ENCODE measurements around the gene MMP1. TPM values are rescaled to one million over a fixed set of nuclear protein-coding genes. Genes with fewer than 3 reads are reported as not detected.

Gene MMP1
- total RNA-seq, 4 donors from 2014 or later = 0.19 to 0.22 TPM; not detected in 2

DNA sequence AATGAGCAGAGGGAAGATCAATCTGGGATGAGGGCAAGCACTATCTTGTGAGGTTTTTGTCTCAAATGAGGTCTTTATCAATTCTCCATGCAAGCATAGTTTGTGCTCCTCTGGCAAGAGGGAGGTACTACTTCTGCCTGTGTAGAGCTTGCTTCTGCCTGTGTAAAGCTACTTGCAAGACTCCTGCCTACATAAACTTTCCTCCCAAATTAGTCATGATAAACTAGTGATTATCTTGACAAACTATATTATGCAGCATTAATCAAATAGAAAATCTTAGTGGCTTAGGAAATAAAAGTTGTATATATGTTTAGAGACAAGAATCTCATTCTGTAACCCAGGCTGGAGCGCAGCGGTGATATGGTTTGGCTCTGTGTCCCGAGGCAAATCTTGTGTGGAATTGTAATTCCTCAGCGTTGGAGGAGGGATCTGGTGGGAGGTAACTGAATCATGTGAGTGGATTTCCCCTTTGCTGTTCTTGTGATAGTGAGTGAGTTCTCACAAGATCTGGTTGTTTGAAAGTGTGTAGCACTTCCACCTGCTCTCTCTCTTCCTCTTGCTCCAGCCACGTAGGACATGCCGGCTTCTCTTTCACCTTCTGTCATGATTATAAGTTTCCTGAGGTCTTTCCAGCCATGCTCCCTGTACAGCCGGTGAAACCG lies 9.5 kb downstream of the MMP1 start:
- peaks cover 0 to 60% (median 0%) of the 10 kb centered on the region in 4 donors for H3K27me3 ChIP-seq
- H3K27ac ChIP-seq = no peak overlapping the region
- no peak overlapping the region for H3K4me3 ChIP-seq
- no peaks in the 10 kb centered on the region for H3K4me1 ChIP-seq
- 45 to 59% methylated on average over 8 of the region's 8 CpGs for WGBS, 2 donors
- H3K9me3 ChIP-seq = no peaks in the 10 kb centered on the region
- H3K36me3 ChIP-seq = no peaks in the 10 kb centered on the region
- TF ChIP-seq POLR2A (IDR thresholded peaks at IDR 0.05) = no peak
- TF ChIP-seq, protein P1, sequence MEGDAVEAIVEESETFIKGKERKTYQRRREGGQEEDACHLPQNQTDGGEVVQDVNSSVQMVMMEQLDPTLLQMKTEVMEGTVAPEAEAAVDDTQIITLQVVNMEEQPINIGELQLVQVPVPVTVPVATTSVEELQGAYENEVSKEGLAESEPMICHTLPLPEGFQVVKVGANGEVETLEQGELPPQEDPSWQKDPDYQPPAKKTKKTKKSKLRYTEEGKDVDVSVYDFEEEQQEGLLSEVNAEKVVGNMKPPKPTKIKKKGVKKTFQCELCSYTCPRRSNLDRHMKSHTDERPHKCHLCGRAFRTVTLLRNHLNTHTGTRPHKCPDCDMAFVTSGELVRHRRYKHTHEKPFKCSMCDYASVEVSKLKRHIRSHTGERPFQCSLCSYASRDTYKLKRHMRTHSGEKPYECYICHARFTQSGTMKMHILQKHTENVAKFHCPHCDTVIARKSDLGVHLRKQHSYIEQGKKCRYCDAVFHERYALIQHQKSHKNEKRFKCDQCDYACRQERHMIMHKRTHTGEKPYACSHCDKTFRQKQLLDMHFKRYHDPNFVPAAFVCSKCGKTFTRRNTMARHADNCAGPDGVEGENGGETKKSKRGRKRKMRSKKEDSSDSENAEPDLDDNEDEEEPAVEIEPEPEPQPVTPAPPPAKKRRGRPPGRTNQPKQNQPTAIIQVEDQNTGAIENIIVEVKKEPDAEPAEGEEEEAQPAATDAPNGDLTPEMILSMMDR (IDR thresholded peaks at IDR 0.05) = no peak
- no peak for DNase-seq
- intact Hi-C loops (cut with DNase I) = no loop called here

DNA sequence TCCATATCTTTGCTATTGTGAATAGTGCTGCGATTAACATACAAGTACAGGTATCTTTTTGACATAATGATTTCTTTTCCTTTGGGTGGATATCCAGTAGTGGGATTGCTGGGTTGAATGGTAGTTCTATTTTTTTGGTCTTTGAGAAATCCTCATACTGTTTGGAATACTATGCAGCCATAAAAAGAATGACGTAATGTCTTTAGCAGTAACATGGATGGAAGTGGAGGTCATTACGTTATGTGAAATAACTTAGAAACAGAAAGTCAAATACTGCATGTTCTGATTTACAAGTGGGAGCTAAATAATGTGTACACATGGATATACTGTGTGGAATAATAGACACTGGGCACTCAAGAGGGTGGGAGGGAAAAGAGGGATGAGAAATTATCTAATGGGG lies 13.6 kb downstream of the MMP1 start:
- Histone ChIP-seq H3K36me3 (no peaks in the 10 kb centered on the region), H3K9me3 (no peaks in the 10 kb centered on the region), H3K4me1 (peaks cover 0 to 9% (median 0%) of the 10 kb centered on the region in 3 donors), H3K27me3 (peaks cover 0 to 63% (median 0%) of the 10 kb centered on the region in 4 donors), H3K4me3 (no peak overlapping the region), H3K27ac (no peak overlapping the region)
- 59 to 62% methylated on average over 3 of the region's 3 CpGs for WGBS, 2 donors
- intact Hi-C loops (cut with DNase I) = no loop called here
- no peak for DNase-seq
- TF ChIP-seq, protein P1 (IDR thresholded peaks at IDR 0.05) = no peak
- no peak for TF ChIP-seq POLR2A (IDR thresholded peaks at IDR 0.05)

DNA sequence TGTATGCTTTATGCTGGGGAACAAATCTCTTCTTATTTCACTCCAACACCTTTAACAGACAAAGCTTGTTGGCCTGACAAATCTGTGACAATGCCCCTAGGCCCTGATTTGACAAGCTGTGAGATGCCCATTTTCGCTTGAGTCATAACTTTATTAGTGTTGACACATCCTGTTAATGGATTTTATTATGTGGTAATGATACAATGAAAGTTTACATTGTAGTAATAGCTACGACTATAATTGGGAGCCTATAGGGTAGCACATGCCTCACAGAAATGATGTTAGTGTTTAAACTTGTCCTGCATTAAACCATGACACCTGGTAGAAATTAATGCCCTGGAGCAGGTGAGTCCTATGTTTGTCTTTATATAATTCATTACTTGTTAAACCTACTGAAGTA lies 14.2 kb downstream of the MMP1 start:
- DNase-seq = no peak
- TF ChIP-seq POLR2A (IDR thresholded peaks at IDR 0.05) = no peak
- TF ChIP-seq, protein P1 (IDR thresholded peaks at IDR 0.05) = no peak
- peaks cover 0 to 61% (median 0%) of the 10 kb centered on the region in 4 donors for H3K27me3 ChIP-seq
- H3K9me3 ChIP-seq = no peaks in the 10 kb centered on the region
- H3K4me3 ChIP-seq = no peak overlapping the region
- WGBS, 2 donors = 39 to 44% methylated on average over 2 of the region's 2 CpGs
- H3K4me1 ChIP-seq = peaks cover 0 to 9% (median 0%) of the 10 kb centered on the region in 3 donors
- intact Hi-C loops (cut with DNase I) = no loop called here
- no peaks in the 10 kb centered on the region for H3K36me3 ChIP-seq
- H3K27ac ChIP-seq = no peak overlapping the region

DNA sequence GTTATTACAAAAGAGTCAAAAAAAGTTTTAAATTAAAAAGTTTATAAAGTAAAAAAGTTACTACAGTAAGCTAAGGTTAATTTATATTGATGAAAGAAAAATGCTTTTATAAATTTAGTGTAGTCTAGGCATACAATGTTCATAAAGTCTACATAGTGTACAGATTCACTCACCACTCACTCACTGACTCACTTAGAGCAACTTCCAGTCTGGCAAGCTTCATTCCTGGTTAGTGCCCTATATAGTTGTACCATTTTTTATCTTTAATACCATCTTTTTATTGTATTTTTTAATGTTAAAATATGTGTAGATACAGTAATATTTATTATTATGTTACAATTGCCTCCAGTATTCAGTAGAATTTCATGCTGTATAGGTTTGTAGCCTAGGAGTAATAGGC lies 14.9 kb downstream of the MMP1 start:
- no peaks in the 10 kb centered on the region for H3K36me3 ChIP-seq
- no peak for TF ChIP-seq POLR2A (IDR thresholded peaks at IDR 0.05)
- TF ChIP-seq, protein P1 (IDR thresholded peaks at IDR 0.05) = no peak
- no peak for DNase-seq
- H3K27me3 ChIP-seq = peaks cover 0 to 61% (median 0%) of the 10 kb centered on the region in 4 donors
- intact Hi-C loops (cut with DNase I) = no loop called here
- H3K9me3 ChIP-seq = no peaks in the 10 kb centered on the region
- H3K27ac ChIP-seq = no peak overlapping the region
- peaks cover 0 to 9% (median 0%) of the 10 kb centered on the region in 3 donors for H3K4me1 ChIP-seq
- H3K4me3 ChIP-seq = no peak overlapping the region

DNA sequence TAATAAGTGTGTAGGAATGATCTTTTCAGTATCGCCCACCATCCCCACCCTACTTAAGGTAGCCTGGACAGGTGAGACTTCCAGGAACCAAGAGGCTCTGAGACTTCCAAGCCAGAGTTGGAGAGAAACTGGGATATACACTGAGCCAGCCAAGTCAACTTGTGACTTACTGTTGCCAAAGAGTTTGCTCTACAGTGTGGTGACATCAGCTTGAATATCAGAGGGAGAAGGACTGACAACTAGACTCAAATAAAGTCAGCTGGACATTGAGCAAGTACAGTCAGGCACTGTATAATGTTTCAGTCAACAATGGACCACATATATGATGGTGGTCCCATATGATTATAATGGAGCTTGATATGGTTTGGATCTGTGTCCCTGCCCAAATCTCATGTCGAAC lies 16.3 kb downstream of the MMP1 start:
- H3K4me1 ChIP-seq = peaks cover 0 to 9% (median 0%) of the 10 kb centered on the region in 3 donors
- TF ChIP-seq, protein P1 (IDR thresholded peaks at IDR 0.05) = no peak
- no peak for TF ChIP-seq POLR2A (IDR thresholded peaks at IDR 0.05)
- peaks cover 0 to 62% (median 0%) of the 10 kb centered on the region in 4 donors for H3K27me3 ChIP-seq
- H3K36me3 ChIP-seq = no peaks in the 10 kb centered on the region
- H3K4me3 ChIP-seq = no peak overlapping the region
- H3K9me3 ChIP-seq = no peaks in the 10 kb centered on the region
- no peak for DNase-seq
- no peak overlapping the region for H3K27ac ChIP-seq
- intact Hi-C loops (cut with DNase I) = no loop called here
- WGBS, 2 donors = 84 to 85% methylated on average over 2 of the region's 2 CpGs

All from esophagus squamous epithelium (tissue), 5 donors.